Activated CD4-positive, alpha-beta T cell treated with anti-CD3 and anti-CD28 coated beads for 4 hours (primary cell): ENCODE results near the gene PTPRN2.
"Not testable (repeated sequence)": the region's sequence is repeated elsewhere in the genome, so short reads cannot be mapped to it uniquely, and the experiment has no call there.

Source experiments
- DNase-seq, 2 donors: peaks; one replicate each; pipeline ENCODE4 v3.0.0-alpha.2; 2020

Gene PTPRN2

DNA sequence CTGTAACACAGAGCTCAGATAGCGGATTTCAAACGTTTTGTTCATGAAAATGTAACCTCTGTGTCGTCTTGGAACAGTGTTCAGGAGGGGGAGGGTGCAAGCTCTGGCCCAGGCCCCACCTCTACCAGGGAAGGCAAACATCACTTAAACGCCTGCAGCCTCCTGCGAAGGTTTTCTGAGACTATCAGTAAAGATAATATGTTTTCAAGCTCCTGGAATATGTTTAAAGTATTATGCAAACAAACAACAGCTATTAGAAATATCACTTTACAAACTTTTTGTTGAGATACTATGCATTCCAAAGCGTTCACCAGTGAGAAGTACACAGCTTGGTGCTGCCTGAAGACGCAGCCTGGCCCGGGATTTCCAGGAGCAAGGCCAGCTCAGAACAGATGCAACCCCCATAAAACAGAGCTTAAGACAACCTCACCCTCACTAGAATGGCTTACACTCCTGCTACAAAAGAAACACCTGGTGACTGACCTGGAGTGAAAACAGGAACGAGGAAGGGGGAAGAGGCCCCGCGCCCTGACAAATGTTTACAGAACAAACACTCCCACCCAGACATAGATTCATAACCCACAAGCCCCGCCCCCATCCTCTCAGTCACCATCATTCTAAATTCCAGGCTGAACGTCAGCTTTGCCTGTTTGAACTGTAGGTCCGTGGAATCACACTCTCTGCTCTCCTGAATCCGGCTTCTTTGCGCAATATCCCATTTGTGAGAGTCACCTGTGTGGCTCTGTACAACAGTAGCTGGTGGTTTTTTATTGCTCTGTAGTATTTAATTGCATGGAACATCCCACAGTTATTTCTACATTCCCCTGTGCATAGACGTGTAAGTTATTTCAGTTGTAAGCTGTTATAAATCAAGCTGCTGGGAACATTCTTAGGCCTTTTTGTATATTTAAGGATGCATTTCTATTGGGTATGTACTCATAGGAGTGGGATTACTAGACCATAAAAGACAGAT, 155.0 kb downstream of the PTPRN2 start:
- DNase-seq, result no peak

DNA sequence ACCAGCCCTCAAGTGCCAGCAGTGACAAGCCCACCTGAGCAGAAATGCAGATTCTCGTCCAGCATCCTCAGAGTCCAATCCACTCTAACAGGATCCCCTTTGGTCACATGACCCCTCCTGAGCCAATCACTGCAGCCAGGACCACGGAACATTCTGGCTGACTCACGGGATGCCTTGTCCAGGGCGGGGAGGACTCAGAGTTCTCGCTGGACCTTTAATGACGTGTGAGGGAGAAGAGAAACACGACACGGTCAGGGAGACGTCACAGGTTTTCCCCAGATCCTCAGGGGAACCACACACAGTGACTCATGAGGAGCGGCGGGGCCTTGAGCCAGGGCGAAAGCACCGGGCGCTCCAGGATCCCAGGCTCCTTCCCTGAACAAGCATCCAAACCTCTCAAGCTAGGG, 155.7 kb downstream of the PTPRN2 start:
- DNase-seq, result no peak

DNA sequence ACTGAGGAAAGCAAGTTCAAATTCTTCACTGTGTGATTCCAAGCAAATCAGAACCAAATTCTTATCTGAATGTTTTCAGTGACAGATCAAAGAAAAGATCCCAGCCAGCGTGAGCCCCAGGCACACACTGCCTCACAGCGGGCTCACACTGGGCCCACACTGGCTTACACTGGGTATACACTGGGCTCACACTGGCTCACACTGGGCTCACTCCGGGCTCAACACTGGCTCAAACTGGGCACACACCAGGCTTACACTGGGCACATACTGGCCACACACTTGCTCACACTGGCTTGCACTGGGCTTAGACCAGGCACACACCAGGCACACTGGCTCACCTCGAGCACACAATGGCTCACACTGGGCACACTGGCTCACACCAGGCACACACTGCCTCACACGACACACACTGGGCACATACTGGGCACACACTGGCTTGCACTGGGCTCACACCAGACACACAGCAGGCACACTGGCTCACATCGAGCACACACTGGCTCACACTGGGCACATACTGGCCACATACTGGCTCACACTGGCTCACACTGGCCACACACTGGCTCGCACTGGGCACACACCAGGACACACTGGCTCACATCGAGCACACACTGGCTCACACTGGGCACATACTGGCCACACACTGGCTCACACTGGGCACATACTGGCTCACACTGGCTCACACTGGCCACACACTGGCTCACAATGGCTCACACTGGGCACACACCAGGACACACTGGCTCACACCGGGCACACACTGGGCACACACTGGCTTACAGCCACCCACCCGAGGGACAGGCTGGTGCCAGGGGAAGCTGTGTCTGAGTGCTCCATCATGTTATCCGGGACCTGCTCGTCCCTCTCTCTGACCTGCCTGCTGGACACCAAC, 156.3 kb downstream of the PTPRN2 start:
- no peak for DNase-seq

DNA sequence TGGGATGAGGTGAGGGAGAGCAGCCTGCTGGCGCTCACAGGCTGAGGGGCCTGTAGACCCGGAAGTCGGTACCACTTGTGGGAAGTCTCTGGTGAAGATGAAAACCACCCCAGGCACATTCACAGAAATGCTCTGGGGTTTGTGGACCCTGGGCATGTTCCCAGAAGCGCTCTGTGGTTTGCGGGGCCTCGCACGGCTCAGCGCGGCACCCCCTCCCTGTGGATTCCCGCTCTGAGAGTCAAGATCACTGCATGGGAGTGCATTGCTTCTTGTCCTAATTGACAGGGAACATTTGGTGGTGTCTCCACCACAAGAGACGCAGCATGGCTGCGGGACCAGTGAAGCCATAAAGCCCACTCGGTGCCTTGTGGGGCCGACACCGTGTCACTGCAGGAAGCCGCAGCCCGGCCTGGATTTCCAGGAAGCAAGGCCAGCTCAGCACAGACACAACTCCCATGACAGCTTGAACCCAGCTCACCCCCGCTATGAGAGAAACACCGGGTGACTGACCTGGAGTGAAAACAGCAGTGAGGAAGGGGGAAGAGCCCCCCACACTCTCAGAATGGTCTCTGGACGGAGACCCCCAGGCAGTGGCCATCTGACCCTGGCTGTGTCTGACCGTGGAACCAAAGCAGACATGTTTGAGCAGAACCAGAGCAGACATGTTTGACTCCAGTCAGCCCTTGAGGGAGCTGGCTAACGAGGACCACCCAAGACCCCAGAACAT, 157.2 kb downstream of the PTPRN2 start:
- no peak for DNase-seq

DNA sequence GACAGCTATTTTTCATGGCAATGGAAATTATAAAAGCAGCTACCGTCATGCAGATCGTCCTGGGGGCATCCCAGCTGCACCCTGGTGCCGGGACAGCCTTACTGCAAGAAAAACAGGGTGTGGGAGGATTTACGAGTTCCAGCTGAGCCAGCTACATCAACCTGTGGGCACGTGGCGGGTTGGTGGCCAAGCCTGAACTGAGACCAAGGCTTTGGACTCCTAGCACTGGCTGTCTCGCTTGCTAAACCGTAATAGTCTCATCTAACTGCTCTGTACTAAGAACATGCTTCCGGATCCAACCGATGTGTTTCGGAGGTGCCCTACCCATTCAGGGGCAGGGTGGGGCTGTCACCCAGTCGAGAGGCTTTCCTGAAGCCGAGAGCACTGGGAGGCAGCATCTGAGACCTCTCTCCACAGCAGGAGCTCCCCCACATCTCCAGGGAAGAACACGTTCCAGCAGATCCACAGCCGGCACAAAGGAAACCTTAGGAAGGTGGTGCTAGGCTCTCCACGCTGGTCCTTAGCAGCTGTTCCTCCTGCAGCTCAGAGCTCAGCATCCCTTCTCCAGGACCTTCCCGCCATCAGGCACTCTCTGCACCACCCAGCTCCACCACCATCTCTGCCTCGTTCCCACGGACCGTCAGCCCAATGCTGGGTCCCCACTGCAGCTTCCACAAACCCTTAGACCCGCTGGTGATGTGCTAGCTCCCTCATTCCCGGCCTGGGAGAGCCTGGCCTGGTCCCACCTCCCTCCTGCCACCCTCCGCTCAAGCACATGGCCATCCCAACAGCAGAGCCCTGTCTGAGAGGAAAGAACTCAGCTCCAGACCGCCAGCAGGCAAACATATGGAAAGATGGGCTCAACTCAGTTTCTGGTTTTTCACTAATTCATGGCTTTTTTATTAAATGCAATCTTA, 158.5 kb downstream of the PTPRN2 start:
- DNase-seq, result no peak

DNA sequence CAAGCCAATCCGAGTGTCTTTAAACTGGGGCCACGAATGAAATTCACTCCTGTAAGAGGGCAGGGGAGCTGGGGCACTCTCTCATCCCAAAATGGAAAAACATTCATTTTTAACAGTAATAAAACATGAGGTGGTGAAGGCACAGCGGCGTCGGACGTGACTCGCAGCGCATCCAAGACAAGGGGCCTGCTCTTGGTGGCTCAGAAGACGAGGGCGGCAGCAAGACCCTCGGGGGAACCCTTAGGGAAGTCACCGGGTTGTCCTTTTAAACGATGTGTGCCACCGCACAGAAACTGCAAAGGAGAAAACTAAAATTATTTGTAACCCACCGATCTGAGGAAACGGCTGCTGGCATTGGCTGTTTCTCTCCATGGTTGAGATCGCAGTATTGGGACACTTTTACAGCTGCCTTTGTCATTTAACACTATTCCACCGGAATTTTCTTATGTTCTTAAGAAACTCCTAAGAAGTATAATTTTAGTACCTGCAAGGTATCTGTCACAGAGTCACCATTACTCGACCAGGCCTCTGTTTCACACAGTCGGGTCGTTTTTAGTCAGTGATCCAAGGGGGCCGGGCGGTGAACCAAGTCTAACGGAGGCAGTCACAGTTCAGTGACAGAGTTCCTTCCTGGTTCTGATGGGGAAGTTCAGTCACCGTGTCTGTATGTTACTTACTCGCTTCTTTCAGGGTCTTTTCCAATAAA, 159.3 kb downstream of the PTPRN2 start:
- no peak for DNase-seq

DNA sequence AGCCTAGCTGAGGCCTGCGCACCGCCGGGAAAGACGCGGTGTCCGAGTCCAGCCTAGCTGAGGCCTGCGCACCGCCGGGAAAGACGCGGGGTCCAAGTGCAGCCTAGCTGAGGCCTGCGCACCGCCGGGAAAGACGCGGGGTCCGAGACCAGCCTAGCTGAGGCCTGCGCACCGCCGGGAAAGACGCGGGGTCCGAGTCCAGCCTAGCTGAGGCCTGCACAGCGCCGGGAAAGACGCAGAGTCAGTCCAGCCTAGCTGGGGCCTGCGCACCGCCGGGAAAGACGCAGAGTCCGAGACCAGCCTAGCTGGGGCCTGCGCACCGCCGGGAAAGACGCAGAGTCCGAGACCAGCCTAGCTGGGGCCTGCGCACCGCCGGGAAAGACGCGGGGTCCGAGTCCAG, 161.9 kb downstream of the PTPRN2 start:
- DNase-seq, result not testable (repeated sequence)

DNA sequence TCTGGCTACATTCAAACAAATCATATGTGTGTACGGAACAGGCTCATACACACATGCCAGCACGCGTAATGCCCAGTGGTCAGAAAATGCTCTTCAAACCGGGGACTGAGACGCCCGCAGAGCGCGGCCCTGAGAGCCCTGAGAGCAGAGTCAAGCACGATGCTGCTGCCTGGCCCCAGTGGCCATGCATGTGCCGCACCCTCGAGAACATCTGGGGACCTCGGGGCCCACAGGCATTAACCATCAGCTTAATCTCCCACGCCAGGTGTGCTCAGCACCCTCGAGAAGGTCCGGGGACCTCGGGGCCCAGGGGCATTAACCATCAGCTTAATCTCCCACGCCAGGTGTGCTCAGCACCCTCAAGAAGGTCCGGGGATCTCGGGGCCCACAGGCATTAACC, 163.1 kb downstream of the PTPRN2 start:
- no peak for DNase-seq

DNA sequence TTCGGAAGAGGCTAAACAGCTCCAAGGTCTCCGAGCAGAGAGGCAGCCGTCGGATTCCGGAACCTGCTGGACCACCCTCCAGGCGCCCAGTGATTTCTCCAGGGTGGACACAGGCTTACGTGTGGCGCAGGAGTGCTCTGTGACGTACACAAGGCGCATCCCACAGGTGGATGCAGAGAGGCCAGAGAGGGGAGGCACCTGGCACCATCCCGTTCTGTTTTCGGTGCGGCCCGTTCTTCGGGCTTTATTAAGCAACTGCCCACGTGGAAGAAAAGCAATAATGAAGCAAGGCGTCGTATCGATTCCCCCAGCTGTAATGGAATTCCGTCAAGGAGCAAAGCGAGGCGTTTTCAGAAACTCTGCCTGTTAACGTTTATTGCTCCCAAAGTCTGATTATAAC, 163.6 kb downstream of the PTPRN2 start:
- DNase-seq, result no peak

DNA sequence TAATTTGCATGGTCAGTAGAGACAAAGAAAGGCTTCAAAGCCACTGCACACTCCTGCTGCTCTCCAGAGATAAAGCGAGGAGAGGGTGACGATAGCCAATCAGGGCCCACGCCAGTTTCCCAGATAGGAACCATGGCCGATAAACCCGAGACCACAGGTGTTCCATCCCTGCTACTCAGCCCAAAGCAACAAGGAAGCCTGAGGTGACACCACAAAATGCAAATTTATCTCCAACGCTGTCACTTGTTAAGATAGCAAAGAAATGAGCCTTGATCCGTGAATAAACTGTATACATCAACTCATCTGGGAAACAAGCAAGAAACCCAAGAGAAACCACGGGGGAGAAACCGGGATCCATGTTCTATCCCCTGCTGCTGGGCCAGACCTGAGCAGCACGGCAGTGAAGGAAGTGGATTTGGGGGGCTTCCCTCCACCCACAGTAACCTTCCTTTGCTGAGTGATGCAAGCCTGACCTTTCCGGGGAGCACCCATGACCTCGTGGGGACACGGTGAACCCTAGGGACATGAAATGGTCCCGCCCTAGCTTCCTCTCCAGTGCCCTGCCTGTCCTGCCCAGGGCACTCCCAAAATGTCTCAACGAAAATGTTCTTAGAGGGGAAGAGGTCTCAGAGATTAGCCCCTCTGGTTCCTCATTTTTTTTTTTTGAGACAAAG, 164.6 kb downstream of the PTPRN2 start:
- DNase-seq, result no peak

DNA sequence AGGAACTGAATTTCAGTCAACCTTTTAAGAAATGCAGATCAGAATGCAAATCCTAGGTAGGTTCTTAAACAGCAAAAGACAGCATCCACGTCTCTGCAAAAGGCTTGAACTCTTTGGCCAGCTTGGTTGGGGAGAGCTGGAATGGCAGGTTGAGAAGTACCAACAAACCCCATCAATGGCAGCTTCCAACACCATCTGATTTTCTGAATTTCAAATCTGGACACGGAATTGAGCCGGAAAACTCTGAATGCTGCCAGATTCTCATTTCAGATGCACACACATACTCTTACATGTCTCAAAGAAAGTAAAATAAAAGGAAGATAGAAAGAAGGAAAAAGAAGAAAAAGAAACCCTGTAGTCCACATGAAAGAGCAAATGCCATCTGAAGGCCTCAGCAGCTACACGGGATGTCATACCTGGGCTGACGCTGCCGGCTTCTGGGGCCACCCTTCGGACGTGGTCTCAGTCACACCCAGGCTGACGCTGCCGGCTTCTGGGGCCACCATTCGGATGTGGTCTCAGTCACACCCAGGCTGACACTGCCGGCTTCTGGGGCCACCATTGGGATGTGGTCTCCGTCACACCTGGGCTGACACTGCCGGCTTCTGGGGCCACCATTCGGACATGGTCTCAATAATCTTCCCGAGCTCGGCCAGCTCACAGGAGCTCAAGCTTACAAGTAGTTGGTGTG, 165.3 kb downstream of the PTPRN2 start:
- DNase-seq, result no peak

DNA sequence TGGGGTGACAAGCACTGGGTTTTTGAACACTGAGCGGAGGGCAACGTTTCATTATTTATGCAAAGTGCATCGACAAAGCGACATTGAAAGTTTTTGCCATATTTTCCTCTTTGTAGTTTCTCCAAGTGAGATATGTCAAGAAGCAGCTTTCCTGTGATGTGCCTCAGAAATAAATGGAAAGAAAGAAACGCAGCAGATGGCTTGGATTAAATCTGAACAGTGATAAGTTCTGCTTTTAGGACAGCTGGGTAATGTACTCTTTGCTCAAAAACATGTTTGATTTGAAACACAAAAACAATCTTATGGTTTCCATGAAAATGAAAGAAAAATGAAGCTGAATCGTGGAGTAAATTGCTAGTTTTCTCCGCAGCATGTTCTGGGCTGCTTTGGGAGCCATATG, 166.3 kb downstream of the PTPRN2 start:
- no peak for DNase-seq

DNA sequence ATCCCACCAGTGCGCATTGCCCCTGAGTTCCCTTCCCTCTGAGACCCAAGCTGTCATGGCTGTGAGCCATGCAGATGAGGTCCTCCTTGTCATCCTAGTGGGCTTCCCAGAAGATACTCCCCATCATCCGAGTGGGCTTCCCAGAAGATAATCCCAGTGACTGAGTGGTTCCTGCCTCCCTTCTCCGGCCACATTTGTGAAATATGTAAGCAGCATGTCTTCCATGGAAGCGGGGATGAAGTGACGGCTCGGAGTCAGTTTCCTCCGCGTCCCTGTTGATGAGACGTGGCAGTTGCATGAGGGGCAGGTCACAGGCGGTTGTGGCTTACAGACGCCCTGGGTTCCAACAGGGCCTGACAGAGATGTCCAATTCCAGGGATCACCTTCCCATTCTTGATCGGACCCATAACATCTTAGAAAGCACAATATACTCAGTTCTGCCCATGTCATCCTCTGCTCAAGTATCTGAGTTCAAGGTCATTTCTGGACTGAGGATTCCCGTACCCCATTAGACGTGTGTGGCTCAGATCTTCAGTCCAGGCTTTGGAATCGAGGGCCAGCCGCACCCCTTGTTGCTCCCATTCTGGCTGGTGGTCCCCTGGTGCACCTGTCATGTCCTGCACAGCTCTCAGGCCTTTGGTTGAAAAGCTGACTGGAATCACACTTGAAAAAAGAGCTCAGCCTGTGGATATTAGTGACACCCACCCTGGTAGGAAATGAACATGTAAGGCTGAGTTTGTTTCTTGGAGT, 166.9 kb downstream of the PTPRN2 start:
- no peak for DNase-seq

DNA sequence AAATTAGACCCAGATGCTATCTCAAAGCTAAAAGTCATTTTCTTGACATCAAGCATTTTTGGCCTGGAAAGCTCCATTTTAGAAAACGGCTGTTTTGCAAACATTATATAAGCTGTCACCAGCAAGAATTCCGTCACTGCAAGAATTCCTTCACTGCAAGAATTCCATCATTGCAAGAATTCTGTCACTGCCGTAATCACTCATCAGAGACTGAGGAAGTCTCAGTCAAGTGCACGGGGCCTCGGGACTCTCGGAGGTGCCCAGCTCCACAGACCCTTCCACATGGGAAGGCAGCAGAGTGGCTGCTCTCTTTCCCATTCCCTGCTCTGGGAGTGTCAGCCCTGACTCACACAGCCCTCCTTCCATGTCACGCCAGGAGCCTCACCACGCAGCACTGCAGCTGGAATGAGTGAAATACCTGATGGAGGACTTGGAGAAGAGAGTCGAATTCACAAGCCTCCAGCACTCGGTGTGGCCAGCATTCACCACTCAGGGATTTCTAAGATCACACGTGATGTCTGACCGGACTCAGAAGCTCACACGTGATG, 168.3 kb downstream of the PTPRN2 start:
- DNase-seq, result no peak

DNA sequence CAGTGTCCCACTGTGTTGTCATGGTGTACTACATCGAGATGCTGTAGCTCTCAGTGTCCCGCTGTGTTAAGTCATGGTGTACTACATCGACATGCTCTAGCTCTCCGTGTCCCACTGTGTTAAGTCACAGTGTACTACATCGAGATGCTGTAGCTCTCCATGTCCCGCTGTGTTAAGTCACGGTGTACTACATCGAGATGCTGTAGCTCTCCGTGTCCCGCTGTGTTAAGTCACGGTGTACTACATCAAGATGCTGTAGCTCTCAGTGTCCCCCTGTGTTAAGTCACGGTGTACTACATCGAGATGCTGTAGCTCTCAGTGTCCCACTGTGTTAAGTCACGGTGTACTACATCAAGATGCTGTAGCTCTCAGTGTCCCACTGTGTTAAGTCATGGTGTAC, 169.2 kb downstream of the PTPRN2 start:
- not testable (repeated sequence) for DNase-seq

DNA sequence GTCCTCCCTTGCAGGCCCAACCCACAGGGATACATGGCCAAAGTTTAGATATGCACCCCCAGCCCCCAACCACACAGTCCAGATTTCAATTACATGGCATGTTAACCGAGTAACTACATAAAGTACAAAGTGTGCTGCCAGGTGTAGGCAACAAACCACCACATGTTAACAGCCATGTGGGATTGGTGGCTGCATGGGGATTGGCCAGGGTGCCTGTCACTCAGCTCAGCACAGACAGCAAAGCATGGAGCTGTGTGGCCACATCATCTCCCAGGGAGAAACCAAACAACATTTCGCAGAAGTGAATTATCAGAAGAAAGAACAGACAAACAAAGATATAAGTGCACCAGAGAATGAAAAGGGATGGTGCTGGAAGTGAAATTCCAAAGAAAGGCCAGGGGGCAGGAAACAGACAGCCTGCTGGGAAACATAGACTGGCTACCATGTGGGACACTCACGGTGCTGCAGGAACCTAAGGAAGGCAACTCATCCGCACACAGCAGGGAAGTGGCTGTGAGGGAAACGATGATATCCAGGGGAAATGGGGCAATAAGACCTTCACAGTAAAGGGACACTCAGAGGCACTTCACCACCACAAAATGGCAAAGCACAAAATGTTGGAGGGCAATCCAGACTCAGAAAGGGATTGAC, 171.2 kb downstream of the PTPRN2 start:
- DNase-seq, result no peak

DNA sequence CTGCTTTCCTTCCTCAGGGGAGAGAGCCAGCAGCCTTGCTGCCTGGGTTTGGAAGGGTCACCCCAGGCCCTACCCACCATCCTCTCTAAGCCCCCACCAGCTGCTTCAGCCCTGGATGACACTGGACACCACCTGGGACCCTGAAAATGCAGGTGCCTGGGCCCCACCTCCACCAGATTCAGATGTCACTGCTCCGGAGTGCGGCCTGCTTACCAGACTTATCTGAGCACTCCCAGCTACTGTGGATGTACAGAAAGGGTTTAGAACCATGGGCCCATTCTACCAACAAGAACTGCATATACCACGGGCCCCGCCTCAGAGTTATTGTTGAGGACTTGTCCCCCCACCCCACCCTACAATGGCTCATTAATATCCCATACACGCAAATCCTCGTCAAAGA, 172.3 kb downstream of the PTPRN2 start:
- DNase-seq, result no peak

DNA sequence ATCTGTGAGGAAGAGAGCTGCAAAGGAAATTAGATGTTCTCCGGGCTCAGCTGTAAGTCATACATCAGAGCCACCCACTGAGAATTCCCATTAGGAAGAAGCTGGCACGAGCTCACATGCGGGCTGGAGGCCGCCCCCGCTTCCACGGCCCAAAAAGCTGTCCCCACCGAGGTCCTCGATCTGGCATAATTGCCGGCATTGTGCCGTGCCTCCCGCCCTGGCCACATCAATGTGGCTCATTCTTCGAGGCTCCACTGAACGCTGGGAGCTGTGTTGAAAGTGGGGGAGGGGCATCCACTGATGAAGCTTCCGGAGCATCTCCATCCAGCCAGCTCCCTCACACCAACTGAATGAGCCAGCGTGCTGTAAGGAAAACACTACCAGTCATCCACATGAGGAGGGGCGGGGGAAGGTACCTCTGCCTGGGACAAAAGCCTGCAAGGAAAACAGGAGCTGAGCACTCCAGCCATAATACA, 173.1 kb downstream of the PTPRN2 start:
- DNase-seq, result no peak
